ENCODE measurements around the gene WDFY4. TPM values are rescaled to one million over a fixed set of nuclear protein-coding genes. Genes with fewer than 3 reads are reported as not detected.

The WDFY4 gene
- total RNA-seq, 3 donors from 2014 or later = 2.3 to 7.0 (median 5.8) TPM

DNA sequence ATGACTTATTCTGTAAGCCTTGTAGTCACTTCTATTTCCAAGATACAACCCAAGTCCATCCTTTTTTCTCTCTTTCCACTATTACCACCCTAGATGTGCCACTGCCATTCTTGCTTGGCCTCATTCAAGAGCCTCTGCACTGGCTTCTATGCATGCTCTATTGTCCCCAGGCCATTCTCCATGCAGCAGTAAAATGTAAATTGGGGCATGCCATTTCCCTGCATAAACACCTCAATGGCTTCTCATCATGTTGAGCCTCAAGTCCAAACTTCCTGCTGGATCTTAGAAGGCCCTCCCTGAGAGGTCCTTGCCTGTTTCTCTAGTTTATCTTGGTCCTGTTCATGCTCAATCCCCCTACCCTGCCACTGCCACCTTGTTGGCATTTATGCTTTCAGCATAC, 23.2 kb upstream of the WDFY4 start:
- DNase-seq (ENCODE audit: low spot score in 2 of 2) = no peak
- Histone ChIP-seq H3K4me1 (no peaks in the 10 kb centered on the region), H3K4me3 (no peak overlapping the region), H3K27me3 (peaks cover 0 to 4% of the 10 kb centered on the region in 2 donors), H3K9me3 (no peaks in the 10 kb centered on the region), H3K27ac (no peak overlapping the region), H3K36me3 (no peaks in the 10 kb centered on the region)
- TF ChIP-seq, protein P1, sequence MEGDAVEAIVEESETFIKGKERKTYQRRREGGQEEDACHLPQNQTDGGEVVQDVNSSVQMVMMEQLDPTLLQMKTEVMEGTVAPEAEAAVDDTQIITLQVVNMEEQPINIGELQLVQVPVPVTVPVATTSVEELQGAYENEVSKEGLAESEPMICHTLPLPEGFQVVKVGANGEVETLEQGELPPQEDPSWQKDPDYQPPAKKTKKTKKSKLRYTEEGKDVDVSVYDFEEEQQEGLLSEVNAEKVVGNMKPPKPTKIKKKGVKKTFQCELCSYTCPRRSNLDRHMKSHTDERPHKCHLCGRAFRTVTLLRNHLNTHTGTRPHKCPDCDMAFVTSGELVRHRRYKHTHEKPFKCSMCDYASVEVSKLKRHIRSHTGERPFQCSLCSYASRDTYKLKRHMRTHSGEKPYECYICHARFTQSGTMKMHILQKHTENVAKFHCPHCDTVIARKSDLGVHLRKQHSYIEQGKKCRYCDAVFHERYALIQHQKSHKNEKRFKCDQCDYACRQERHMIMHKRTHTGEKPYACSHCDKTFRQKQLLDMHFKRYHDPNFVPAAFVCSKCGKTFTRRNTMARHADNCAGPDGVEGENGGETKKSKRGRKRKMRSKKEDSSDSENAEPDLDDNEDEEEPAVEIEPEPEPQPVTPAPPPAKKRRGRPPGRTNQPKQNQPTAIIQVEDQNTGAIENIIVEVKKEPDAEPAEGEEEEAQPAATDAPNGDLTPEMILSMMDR (IDR thresholded peaks at IDR 0.05) = no peak
- intact Hi-C loops (cut with DNase I; ENCODE audit: low total_unique reads) = no loop called here

DNA sequence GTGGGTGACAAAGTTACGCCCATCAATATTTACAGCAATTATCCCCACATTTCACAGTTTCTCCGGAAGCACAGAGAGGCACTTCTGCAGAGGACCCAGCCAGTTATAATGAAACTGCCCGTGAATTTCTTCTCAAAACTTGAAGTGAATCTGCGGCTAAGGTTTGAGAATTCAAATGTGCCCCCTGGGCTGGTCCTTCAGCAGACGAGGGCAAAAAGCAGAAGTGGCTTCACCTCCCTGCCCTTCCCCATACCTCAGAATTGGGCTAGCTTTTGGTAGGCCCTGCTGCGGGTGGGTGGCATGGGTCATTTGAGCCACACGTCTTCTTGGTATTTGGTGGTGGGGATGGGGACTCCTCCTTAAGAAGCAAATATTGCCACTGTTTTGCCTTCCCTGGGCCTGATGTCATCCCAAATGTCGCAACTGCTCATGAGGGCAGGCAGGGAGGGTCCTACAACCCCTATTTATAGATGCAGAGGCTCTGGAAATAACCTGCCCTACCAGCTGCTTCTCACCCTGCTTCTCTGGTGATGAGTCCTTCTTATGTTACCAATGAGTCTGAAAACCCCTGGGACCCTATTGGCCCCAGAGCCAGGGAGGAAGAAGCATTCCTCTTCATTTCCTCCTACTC, 16.6 kb upstream of the WDFY4 start:
- intact Hi-C loops (cut with DNase I; ENCODE audit: low total_unique reads) = no loop called here
- no peak for DNase-seq (ENCODE audit: low spot score in 2 of 2)
- no peak for TF ChIP-seq POLR2A (IDR thresholded peaks at IDR 0.05)
- no peak for TF ChIP-seq POLR2AphosphoS5 (IDR thresholded peaks at IDR 0.05)
- TF ChIP-seq, protein P1 (IDR thresholded peaks at IDR 0.05) = no peak
- Histone ChIP-seq H3K27ac (no peak overlapping the region), H3K4me3 (no peak overlapping the region), H3K36me3 (no peaks in the 10 kb centered on the region), H3K27me3 (peaks cover 0 to 14% of the 10 kb centered on the region in 2 donors), H3K4me1 (no peaks in the 10 kb centered on the region), H3K9me3 (peaks cover 0 to 10% of the 10 kb centered on the region in 2 donors)

DNA sequence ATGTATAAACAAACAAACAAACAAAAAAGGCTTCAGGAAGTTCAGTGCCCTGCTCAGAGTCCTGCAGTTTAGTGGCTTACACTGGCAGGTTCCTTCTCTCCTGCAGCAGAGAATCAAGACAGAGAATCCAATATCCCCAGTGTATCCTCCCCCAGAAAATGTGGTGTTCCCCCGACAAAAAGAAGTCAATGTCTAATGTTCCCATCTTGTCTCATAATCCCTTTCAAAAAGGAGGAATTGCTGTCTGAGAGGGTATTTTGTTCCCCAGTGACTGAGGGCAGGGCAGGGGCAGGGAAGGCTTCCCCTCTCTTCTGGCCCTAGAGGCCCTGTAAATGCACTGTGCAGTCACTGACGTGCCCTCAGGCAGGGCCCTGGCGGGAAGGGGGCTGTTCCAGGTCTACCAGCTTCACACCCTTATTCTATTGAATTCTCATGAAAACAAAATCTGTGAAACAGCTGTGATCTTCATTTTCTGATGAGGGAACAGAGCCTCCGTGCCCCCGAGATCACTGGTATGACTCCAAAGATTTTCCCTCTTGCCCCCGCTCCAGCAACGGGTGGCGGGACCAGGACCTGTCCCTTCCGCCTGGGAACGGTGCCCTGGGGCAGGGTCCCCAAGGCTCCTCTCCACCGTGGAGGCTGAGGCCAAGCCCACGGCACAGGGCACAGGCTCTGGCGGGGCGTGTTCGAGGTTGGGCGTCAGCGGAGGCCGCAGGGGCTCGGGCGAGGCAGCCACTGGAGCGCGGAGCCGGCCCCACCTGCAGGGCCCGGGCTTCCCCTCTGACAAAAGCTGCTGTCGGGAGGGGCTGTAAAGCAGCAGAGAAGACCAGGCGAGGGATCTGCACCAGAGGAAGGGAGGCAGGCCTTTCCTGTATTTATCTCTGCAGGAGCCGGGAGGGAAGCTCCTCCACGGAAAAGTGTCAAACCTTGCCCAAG, 13.4 kb upstream of the WDFY4 start:
- intact Hi-C loops (cut with DNase I; ENCODE audit: low total_unique reads) = no loop called here
- DNase-seq (ENCODE audit: low spot score in 2 of 2) = no peak
- H3K27me3 ChIP-seq = peaks cover 0 to 14% of the 10 kb centered on the region in 2 donors
- H3K36me3 ChIP-seq = no peaks in the 10 kb centered on the region
- H3K4me3 ChIP-seq = no peak overlapping the region
- peaks cover 0 to 10% of the 10 kb centered on the region in 2 donors for H3K9me3 ChIP-seq
- TF ChIP-seq POLR2A (IDR thresholded peaks at IDR 0.05) (no peak), POLR2AphosphoS5 (IDR thresholded peaks at IDR 0.05) (no peak)
- TF ChIP-seq, protein P1 (IDR thresholded peaks at IDR 0.05) = no peak
- H3K4me1 ChIP-seq = no peaks in the 10 kb centered on the region
- H3K27ac ChIP-seq = no peak overlapping the region

DNA sequence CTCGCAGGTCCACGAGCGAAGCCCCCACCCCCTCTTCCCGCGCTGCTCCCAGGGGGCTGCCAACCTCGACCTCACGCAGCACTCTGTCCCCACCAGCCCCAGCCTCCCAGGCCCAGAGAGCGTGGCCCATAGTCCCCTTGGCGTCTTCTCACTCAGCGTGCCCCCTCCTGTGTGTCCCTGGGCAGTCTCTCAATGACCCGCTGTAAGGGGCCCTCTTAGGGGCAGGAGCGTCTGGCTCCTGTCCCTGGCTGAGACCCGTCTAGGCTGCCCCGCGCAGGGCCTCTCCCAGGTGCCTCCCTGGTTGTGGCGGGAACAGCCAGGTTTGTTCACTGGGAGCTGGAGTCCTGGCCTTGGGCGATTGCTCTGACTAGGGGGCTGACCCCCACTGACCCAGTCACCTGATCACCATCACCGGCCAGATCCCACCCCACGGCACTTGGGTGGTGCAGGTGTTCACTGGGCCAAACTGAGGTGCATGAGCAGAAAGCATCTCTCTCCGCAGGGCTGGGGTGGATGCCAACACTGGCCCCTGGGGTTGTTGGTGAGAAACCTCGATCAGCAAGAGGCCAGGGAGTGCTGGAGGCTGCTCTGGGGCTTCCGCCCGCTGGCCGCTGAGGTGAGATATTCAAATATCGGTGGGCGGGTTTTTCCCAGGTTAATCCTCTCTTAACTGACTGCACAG, 12.6 kb upstream of the WDFY4 start:
- H3K27me3 ChIP-seq = peaks cover 0 to 14% of the 10 kb centered on the region in 2 donors
- no peaks in the 10 kb centered on the region for H3K36me3 ChIP-seq
- intact Hi-C loops (cut with DNase I; ENCODE audit: low total_unique reads) = no loop called here
- H3K27ac ChIP-seq = no peak overlapping the region
- no peaks in the 10 kb centered on the region for H3K4me1 ChIP-seq
- no peak overlapping the region for H3K4me3 ChIP-seq
- peaks cover 0 to 10% of the 10 kb centered on the region in 2 donors for H3K9me3 ChIP-seq
- no peak for DNase-seq (ENCODE audit: low spot score in 2 of 2)
- TF ChIP-seq POLR2AphosphoS5 (IDR thresholded peaks at IDR 0.05) (no peak), POLR2A (IDR thresholded peaks at IDR 0.05) (no peak)
- TF ChIP-seq, protein P1 (IDR thresholded peaks at IDR 0.05) = no peak

Data from breast epithelium (tissue), 4 donors.